GM12878 (cell line): ENCODE measurements around the gene SMPD3. TPM values are rescaled to one million over a fixed set of nuclear protein-coding genes. Genes with fewer than 3 reads are reported as not detected.

Experiments used
- ATAC-seq: fragments of 200-7000 bp; cut with Tn5 transposase; 3 replicates; pipeline ENCODE4 v1.9.1; 2020; ENCODE audit warnings: mild to moderate bottlenecking, moderate library complexity
- BruUV-seq: library from RNA; stranded (reverse); fragments of 400-500 nt; replicated peaks from 2 replicates; lab custom pipeline; 2021; lab: Mats Ljungman, UMichigan
- CTCF ChIA-PET: fragments of 300-600 bp; sonication (Branson Sonifier 250); formaldehyde crosslinking; extraction: SDS; loops from one replicate; lab custom pipeline; 2021; ENCODE audit warnings: inconsistent platforms; lab: Yijun Ruan, JAX
- POLR2A ChIA-PET: fragments of 350-600 bp; formaldehyde crosslinking; extraction: SDS; loops from one replicate; lab custom pipeline; 2021; ENCODE audit warnings: inconsistent platforms; lab: Charles Lee
- RAD21 ChIA-PET: fragments of 300-600 bp; sonication (Branson Sonifier 250); formaldehyde crosslinking; loops from one replicate; lab custom pipeline; 2023; ENCODE audit warnings: antibody characterized with exemption; ENCODE audit not compliant: unreplicated experiment; lab: Charles Lee
- SMC1A ChIA-PET: fragments of 300-600 bp; sonication (Branson Sonifier 250); formaldehyde crosslinking; loops from one replicate; lab custom pipeline; 2023; ENCODE audit not compliant: unreplicated experiment, uncharacterized antibody; lab: Charles Lee
- DNase-seq: peaks from one replicate; pipeline ENCODE4 v3.0.0-alpha.2; 2011; ENCODE audit warnings: low read depth, low spot score
- FAIRE-seq: peaks from 3 replicates; lab custom pipeline; 2011; peaks lifted over from hg19 to GRCh38; lab: Jason Lieb, UNC
- H2AFZ ChIP-seq: 2 replicates; pipeline ENCODE4 v1.6.0; 2011; ENCODE audit warnings: low read depth, low read length, control low read depth; ENCODE audit not compliant: control insufficient read depth
- H3K27ac ChIP-seq: 2 replicates; pipeline ENCODE4 v1.5.1; 2011; ENCODE audit warnings: control low read depth; ENCODE audit not compliant: control insufficient read depth, insufficient read depth
- H3K27me3 ChIP-seq, 2 experiments: replicated peaks in 1 of 2; 2 replicates each; pipeline versions ENCODE4 v1.6.0 to v1.6.1; 2011; ENCODE audit warnings: low read length in 1 of 2; ENCODE audit not compliant: control insufficient read depth in 2 of 2, insufficient read depth in 2 of 2
- H3K36me3 ChIP-seq, 2 experiments: 2 replicates each; pipeline ENCODE4 v1.5.1; 2011; ENCODE audit warnings: low read length in 1 of 2; ENCODE audit not compliant: control insufficient read depth in 2 of 2, insufficient read depth in 2 of 2
- H3K4me1 ChIP-seq: 2 replicates; pipeline ENCODE4 v1.6.1; 2011; ENCODE audit warnings: mild to moderate bottlenecking, low read length, moderate library complexity, mixed read lengths; ENCODE audit not compliant: control insufficient read depth, insufficient read depth
- H3K4me2 ChIP-seq: 2 replicates; pipeline ENCODE4 v1.6.0; 2011; ENCODE audit warnings: control low read depth; ENCODE audit not compliant: control insufficient read depth, insufficient read depth
- H3K4me3 ChIP-seq: fragments of 200-600 bp; sonication (generic); 2 replicates; pipeline ENCODE4 v1.5.1; 2016
- H3K79me2 ChIP-seq: 2 replicates; pipeline ENCODE4 v1.6.0; 2011; ENCODE audit warnings: low read length; ENCODE audit not compliant: control insufficient read depth, insufficient read depth
- H3K9ac ChIP-seq: 2 replicates; pipeline ENCODE4 v1.8.0; 2011; ENCODE audit warnings: low read length, control low read depth, mixed read lengths; ENCODE audit not compliant: control insufficient read depth, insufficient read depth
- H3K9me3 ChIP-seq: replicated peaks from 3 replicates; pipeline ENCODE4 v1.5.1; 2011; ENCODE audit warnings: mild to moderate bottlenecking, low read length; ENCODE audit not compliant: control insufficient read depth, insufficient read depth
- H4K20me1 ChIP-seq: 2 replicates; pipeline ENCODE4 v1.6.0; 2011; ENCODE audit not compliant: control insufficient read depth, insufficient read depth
- BCL11A ChIP-seq: IDR thresholded peaks from 2 replicates; pipeline ENCODE4 v1.6.1; 2011; ENCODE audit warnings: low read depth, low read length
- FOS ChIP-seq: IDR thresholded peaks from 3 replicates; pipeline ENCODE4 v1.6.1; 2011; ENCODE audit warnings: borderline replicate concordance; ENCODE audit not compliant: insufficient read length; ENCODE audit errors: extremely low read depth
- ZBTB40 ChIP-seq: fragments of 450-650 bp; IDR thresholded peaks from 2 replicates; pipeline ENCODE4 v1.6.1; 2016; ENCODE audit warnings: mild to moderate bottlenecking, moderate library complexity, borderline replicate concordance
- ZNF207 ChIP-seq: fragments of 450-650 bp; IDR thresholded peaks from 2 replicates; pipeline ENCODE4 v1.6.1; 2014; ENCODE audit warnings: antibody characterized with exemption, mild to moderate bottlenecking, borderline replicate concordance
- WGBS: methylation state at CpG from one replicate; pipeline ENCODE4 v1.1.6; 2016; ENCODE audit warnings: low lambda C conversion rate; ENCODE audit not compliant: insufficient replicate concordance, insufficient coverage; ENCODE audit errors: missing lambda C conversion rate; 5-methylcytosine and 5-hydroxymethylcytosine counted together
- in situ Hi-C: fragments of 300-500 bp; cut with MboI; formaldehyde crosslinking; loops from 9 replicates; pipeline ENCODE4 v1.14.3; 2018; ENCODE audit warnings: mixed read lengths
- intact Hi-C: fragments of 100-400 bp; cut with micrococcal nuclease; formaldehyde crosslinking; loops from one replicate; pipeline ENCODE4 v1.14.2; 2022; ENCODE audit not compliant: unreplicated experiment
- polyA plus RNA-seq, 11 experiments: library from polyadenylated mRNA; depleted of rRNA in 4 of 11; unstranded in 6 of 11; stranded (reverse) in 5 of 11; fragments of >200 nt; fragmentation: Nextera tagmentation in 4 of 11; fragmentation: Illumina TruSeq in 1 of 11; extraction: Ambion mirVana in 4 of 11; extraction: Trizol in 1 of 11; gene quantifications; 1 replicate in 1 of 11; 2 replicates in 10 of 11; pipeline versions ENCODE4 v1.2.1 to v1.2.3, GENCODE V29; 2011 to 2016; ENCODE audit warnings: inconsistent platforms in 2 of 11, missing spikeins in 2 of 11, low read depth in 1 of 11
- total RNA-seq, 4 experiments: library from RNA; depleted of rRNA in 3 of 4; stranded (reverse); fragments of >200 nt in 3 of 4; fragmentation: Illumina TruSeq in 1 of 4; extraction: Trizol in 1 of 4; gene quantifications; 2 replicates each; pipeline versions ENCODE4 v1.2.1 to v1.2.3, GENCODE V29; 2013 to 2021

The SMPD3 gene
- total and polyA plus RNA-seq, 10 of the 15 experiments (the other 5 are each of a cell fraction or from before 2014, with no cell fraction given), result 0.04 to 2.0 (median 1.2) TPM

GRCh38 chr16:68395815-68396214 is 52.5 kb downstream of the SMPD3 start:
- in situ Hi-C loops, result no loop called here
- BruUV-seq, result no TSS peak
- Histone ChIP-seq H2AFZ (no peak overlapping the region), H3K9me3 (no peaks in the 10 kb centered on the region), H3K4me1 (no peaks in the 10 kb centered on the region), H4K20me1 (no peaks in the 10 kb centered on the region), H3K27ac (no peak overlapping the region), H3K79me2 (no peaks in the 10 kb centered on the region), H3K36me3 (no peaks in the 10 kb centered on the region), H3K4me3 (no peak overlapping the region), H3K4me2 (no peak overlapping the region), H3K27me3 (no peaks in the 10 kb centered on the region), H3K9ac (no peak overlapping the region)
- no peak for TF ChIP-seq ZNF207
- no peak for TF ChIP-seq FOS
- no peak for TF ChIP-seq BCL11A
- no peak for TF ChIP-seq ZBTB40
- FAIRE-seq (no peak), DNase-seq (no peak), ATAC-seq (no peak)
- WGBS, result 81% methylated on average over 4 of the region's 4 CpGs
- ChIA-PET POLR2A (interaction anchor here (0.6 kb wide), 1 partner anchor 27 kb away, joined by 6 read pairs; no protein-coding TSS in a partner anchor), CTCF (interaction anchor here (0.7 to 4.5 kb wide), 20 partner anchors 11 to 159 kb away, joined by 3 to 41 read pairs (median 5); no protein-coding TSS in a partner anchor), RAD21 (interaction anchor here (0.8 to 2.0 kb wide), 2 partner anchors 12 to 22 kb away, joined by 3 to 7 read pairs; no protein-coding TSS in a partner anchor), SMC1A (interaction anchor here (0.7 to 3.6 kb wide), 13 partner anchors 15 to 135 kb away, joined by 3 to 22 read pairs (median 4); no protein-coding TSS in a partner anchor)
- intact Hi-C loops, result loop anchor here (1.0 kb wide), 1 partner anchor 114 kb away; no protein-coding TSS in a partner anchor
